ENCODE data around the gene PANK2.

Gene PANK2

DNA sequence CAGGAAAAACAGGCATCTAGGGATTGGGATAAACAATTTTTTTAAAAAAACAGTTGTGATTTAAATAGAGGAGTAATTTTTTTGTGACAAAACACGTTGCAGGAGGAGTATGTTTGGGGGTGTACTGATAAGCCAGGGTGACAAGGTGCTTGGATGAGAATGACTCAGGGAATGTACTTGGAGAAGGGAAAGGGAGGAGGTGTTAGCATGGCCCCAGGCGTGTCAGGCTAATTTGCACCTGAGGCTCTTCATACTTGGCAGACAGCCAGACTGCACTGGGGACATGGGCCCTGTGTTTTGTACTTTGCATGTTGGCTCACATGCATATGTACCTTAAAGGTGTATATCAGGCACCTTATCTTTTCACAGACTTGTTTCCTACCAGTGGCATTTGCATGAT lies 22.8 kb downstream of the PANK2 start:
- TF ChIP-seq EZH2 (IDR thresholded peaks at IDR 0.05; ENCODE audit: borderline replicate concordance, low read length) = no peak
- TF ChIP-seq, protein P1, sequence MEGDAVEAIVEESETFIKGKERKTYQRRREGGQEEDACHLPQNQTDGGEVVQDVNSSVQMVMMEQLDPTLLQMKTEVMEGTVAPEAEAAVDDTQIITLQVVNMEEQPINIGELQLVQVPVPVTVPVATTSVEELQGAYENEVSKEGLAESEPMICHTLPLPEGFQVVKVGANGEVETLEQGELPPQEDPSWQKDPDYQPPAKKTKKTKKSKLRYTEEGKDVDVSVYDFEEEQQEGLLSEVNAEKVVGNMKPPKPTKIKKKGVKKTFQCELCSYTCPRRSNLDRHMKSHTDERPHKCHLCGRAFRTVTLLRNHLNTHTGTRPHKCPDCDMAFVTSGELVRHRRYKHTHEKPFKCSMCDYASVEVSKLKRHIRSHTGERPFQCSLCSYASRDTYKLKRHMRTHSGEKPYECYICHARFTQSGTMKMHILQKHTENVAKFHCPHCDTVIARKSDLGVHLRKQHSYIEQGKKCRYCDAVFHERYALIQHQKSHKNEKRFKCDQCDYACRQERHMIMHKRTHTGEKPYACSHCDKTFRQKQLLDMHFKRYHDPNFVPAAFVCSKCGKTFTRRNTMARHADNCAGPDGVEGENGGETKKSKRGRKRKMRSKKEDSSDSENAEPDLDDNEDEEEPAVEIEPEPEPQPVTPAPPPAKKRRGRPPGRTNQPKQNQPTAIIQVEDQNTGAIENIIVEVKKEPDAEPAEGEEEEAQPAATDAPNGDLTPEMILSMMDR (IDR thresholded peaks at IDR 0.05; ENCODE audit: low read length) = no peak
- H3K4me3 ChIP-seq (ENCODE audit: low read depth, low read length, poor library complexity, severe bottlenecking) = no peak overlapping the region
- no peaks in the 10 kb centered on the region for H3K9me3 ChIP-seq (ENCODE audit: low read length)
- no peak overlapping the region for H3K9ac ChIP-seq (ENCODE audit: low read length)
- peaks cover 19% of the 10 kb centered on the region for H3K4me1 ChIP-seq (ENCODE audit: insufficient read depth, low read length, severe bottlenecking)
- no peaks in the 10 kb centered on the region for H3F3A ChIP-seq (ENCODE audit: insufficient read depth, low read length)
- no peak overlapping the region for H2AFZ ChIP-seq (ENCODE audit: low read length)
- no peak overlapping the region for H3K4me2 ChIP-seq (ENCODE audit: low read length)
- no peaks in the 10 kb centered on the region for H3K27me3 ChIP-seq (ENCODE audit: insufficient read depth, low read length)
- H4K20me1 ChIP-seq (ENCODE audit: insufficient read depth, low read length) = 0 out of 2 replicates have a peak, but pooled peaks cover 3% of the 10 kb centered on the region
- H3K79me2 ChIP-seq (ENCODE audit: insufficient read depth, low read length) = peaks cover 55% of the 10 kb centered on the region
- peaks cover 93% of the 10 kb centered on the region for H3K36me3 ChIP-seq (ENCODE audit: insufficient read depth, low read length)
- no peaks in the 10 kb centered on the region for H3K9me2 ChIP-seq (ENCODE audit: low read depth, low read length)
- H3K27ac ChIP-seq (ENCODE audit: low read depth, low read length, poor library complexity, severe bottlenecking) = no peak overlapping the region

DNA sequence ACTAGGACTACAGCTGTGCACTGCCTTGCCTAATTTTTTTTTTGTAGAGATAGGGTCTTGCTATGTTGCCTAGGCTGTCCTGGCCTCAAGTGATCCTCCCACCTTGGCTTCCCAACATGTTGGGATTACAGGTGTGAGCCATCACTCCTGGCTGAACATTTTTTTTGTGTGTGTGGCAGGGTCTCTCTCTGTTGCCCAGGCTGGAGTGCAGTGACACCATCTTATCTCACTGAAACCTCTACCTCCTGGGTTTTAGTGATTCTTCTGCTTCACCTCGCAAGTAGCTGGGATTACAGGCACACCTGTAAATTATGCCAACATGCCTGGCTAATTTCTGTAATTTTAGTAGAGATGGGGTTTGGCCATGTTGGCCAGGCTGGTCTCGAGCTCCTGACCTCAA lies 25.3 kb downstream of the PANK2 start:
- Histone ChIP-seq H2AFZ (ENCODE audit: low read length) (no peak overlapping the region), H3F3A (ENCODE audit: insufficient read depth, low read length) (no peaks in the 10 kb centered on the region), H3K36me3 (ENCODE audit: insufficient read depth, low read length) (peaks cover 95% of the 10 kb centered on the region), H3K9ac (ENCODE audit: low read length) (no peak overlapping the region), H3K4me1 (ENCODE audit: insufficient read depth, low read length, severe bottlenecking) (peaks cover 6% of the 10 kb centered on the region), H3K9me3 (ENCODE audit: low read length) (no peaks in the 10 kb centered on the region), H3K9me2 (ENCODE audit: low read depth, low read length) (no peaks in the 10 kb centered on the region), H3K27me3 (ENCODE audit: insufficient read depth, low read length) (no peaks in the 10 kb centered on the region), H3K27ac (ENCODE audit: low read depth, low read length, poor library complexity, severe bottlenecking) (no peak overlapping the region), H3K4me2 (ENCODE audit: low read length) (no peak overlapping the region), H4K20me1 (ENCODE audit: insufficient read depth, low read length) (0 out of 2 replicates have a peak, but pooled peaks cover 3% of the 10 kb centered on the region), H3K4me3 (ENCODE audit: low read depth, low read length, poor library complexity, severe bottlenecking) (no peak overlapping the region), H3K79me2 (ENCODE audit: insufficient read depth, low read length) (peaks cover 49% of the 10 kb centered on the region; the same call in 1 of the 2 replicates)
- TF ChIP-seq EZH2 (IDR thresholded peaks at IDR 0.05; ENCODE audit: borderline replicate concordance, low read length) = no peak
- TF ChIP-seq, protein P1 (IDR thresholded peaks at IDR 0.05; ENCODE audit: low read length) = no peak

DNA sequence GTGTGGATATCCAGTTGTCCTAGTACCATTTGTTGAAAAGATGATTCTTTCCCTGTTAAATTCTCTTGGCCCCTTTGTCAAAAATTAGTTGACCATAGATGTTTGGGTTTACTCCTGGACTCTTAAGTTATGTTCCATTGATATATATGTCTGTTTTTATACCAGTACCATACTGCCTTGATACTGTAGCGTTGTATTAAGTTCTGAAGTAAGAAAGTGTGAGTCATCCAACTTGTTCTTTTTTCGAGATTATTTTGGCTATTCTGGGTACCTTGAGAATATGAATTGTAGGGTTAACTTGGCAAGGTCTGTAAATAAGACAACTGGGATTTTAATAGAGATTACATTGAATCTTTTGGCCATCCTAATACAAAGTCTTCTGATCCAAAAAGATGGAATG lies 26.5 kb downstream of the PANK2 start:
- Histone ChIP-seq H3K27ac (ENCODE audit: low read depth, low read length, poor library complexity, severe bottlenecking) (no peak overlapping the region), H3K27me3 (ENCODE audit: insufficient read depth, low read length) (no peaks in the 10 kb centered on the region), H3K4me2 (ENCODE audit: low read length) (no peak overlapping the region), H3K9me3 (ENCODE audit: low read length) (no peaks in the 10 kb centered on the region), H3K79me2 (ENCODE audit: insufficient read depth, low read length) (peaks cover 40% of the 10 kb centered on the region; the same call in 1 of the 2 replicates), H3K9me2 (ENCODE audit: low read depth, low read length) (no peaks in the 10 kb centered on the region), H3K9ac (ENCODE audit: low read length) (no peak overlapping the region), H2AFZ (ENCODE audit: low read length) (no peak overlapping the region), H3K36me3 (ENCODE audit: insufficient read depth, low read length) (peaks cover 92% of the 10 kb centered on the region), H3F3A (ENCODE audit: insufficient read depth, low read length) (no peaks in the 10 kb centered on the region), H4K20me1 (ENCODE audit: insufficient read depth, low read length) (0 out of 2 replicates have a peak, but pooled peaks cover 3% of the 10 kb centered on the region), H3K4me3 (ENCODE audit: low read depth, low read length, poor library complexity, severe bottlenecking) (no peak overlapping the region), H3K4me1 (ENCODE audit: insufficient read depth, low read length, severe bottlenecking) (peaks cover 6% of the 10 kb centered on the region)
- no peak for TF ChIP-seq EZH2 (IDR thresholded peaks at IDR 0.05; ENCODE audit: borderline replicate concordance, low read length)
- TF ChIP-seq, protein P1 (IDR thresholded peaks at IDR 0.05; ENCODE audit: low read length) = no peak
